K562 (cell line): ENCODE results near the gene TAF1A. TPM values are rescaled to one million over a fixed set of nuclear protein-coding genes. Genes with fewer than 3 reads are reported as not detected.

Experiments
- DMBX1 ChIP-seq: fragments of 250-450 bp; sonication (Bioruptor Pico); IDR thresholded peaks from 2 replicates; pipeline ENCODE4 v1.8.0; 2022; ENCODE audit warnings: inconsistent platforms, mild to moderate bottlenecking, moderate library complexity, borderline replicate concordance
- E2F3 ChIP-seq: fragments of 250-450 bp; sonication (Bioruptor Pico); IDR thresholded peaks from 2 replicates; pipeline ENCODE4 v1.4.0; 2020; ENCODE audit warnings: mild to moderate bottlenecking
- ETV1 ChIP-seq: fragments of 450-650 bp; conservative IDR thresholded peaks from 2 replicates; pipeline ENCODE4 v1.6.1; 2016; ENCODE audit warnings: missing genetic modification characterization, control low read depth, low read depth, missing compliant biosample characterization
- FOSL1 ChIP-seq: fragments of 200-800 bp; sonication (Bioruptor generic); conservative IDR thresholded peaks from 2 replicates; pipeline ENCODE4 v1.6.1; 2016; ENCODE audit warnings: missing genetic modification characterization, missing compliant biosample characterization
- FOXK2 ChIP-seq, 2 experiments: fragments of 450-650 bp; IDR thresholded peaks in 1 of 2; conservative IDR thresholded peaks in 1 of 2; 2 replicates each; pipeline ENCODE4 v1.6.1; 2016; ENCODE audit warnings: low read depth in 2 of 2, mild to moderate bottlenecking in 1 of 2
- LEF1 ChIP-seq: fragments of 450-650 bp; IDR thresholded peaks from 2 replicates; pipeline ENCODE4 v1.6.1; 2016; ENCODE audit warnings: mild to moderate bottlenecking
- MXI1 ChIP-seq: IDR thresholded peaks from 2 replicates; pipeline ENCODE4 v1.6.1; 2011; ENCODE audit warnings: low read depth, mild to moderate bottlenecking, improper control_type of control experiment, low read length
- PHF21A ChIP-seq: fragments of 450-650 bp; IDR thresholded peaks from 2 replicates; pipeline ENCODE4 v1.6.1; 2017; ENCODE audit warnings: low read depth, borderline replicate concordance
- RCOR1 ChIP-seq, 2 experiments: IDR thresholded peaks; 2 replicates each; pipeline ENCODE4 v1.6.1; 2012; ENCODE audit warnings: low read depth in 2 of 2, low read length in 2 of 2, borderline replicate concordance in 1 of 2, improper control_type of control experiment in 1 of 2
- SP2 ChIP-seq: IDR thresholded peaks from 2 replicates; pipeline ENCODE4 v1.6.1; 2011; ENCODE audit warnings: mild to moderate bottlenecking, low read depth, low read length, moderate library complexity; ENCODE audit not compliant: poor library complexity, severe bottlenecking; ENCODE audit errors: extremely low read depth
- SUPT5H ChIP-seq: fragments of 450-650 bp; IDR thresholded peaks from 2 replicates; pipeline ENCODE4 v1.6.1; 2016
- TEAD1 ChIP-seq, 2 experiments: fragments of 450-650 bp in 1 of 2; sonication (generic) in 1 of 2; formaldehyde crosslinking; IDR thresholded peaks; 2 replicates each; pipeline versions ENCODE4 v1.4.0 to v1.8.0; 2020 to 2022; ENCODE audit warnings: mild to moderate bottlenecking in 2 of 2, missing genetic modification reagents in 1 of 2
- YY1 ChIP-seq, 3 experiments: IDR thresholded peaks; 2 replicates each; pipeline ENCODE4 v1.6.1; 2011; ENCODE audit warnings: low read length in 2 of 3, mild to moderate bottlenecking in 2 of 3, moderate library complexity in 2 of 3, borderline replicate concordance in 1 of 3, control low read depth in 1 of 3, low read depth in 1 of 3; ENCODE audit not compliant: insufficient read depth in 3 of 3, insufficient replicate concordance in 2 of 3, control insufficient read depth in 1 of 3, insufficient read length in 1 of 3; ENCODE audit errors: extremely low read depth in 1 of 3
- ZNF431 ChIP-seq: sonication (generic); formaldehyde crosslinking; IDR thresholded peaks from 2 replicates; pipeline ENCODE4 v1.8.0; 2022; ENCODE audit warnings: mild to moderate bottlenecking, missing genetic modification reagents
- polyA plus RNA-seq, 8 experiments: library from polyadenylated mRNA; depleted of rRNA in 4 of 8; stranded (reverse) in 5 of 8; unstranded in 3 of 8; fragments of >200 nt; fragmentation: Nextera tagmentation in 2 of 8; fragmentation: Illumina TruSeq in 1 of 8; extraction: Ambion mirVana in 2 of 8; extraction: Trizol in 1 of 8; gene quantifications; 2 replicates each; pipeline versions ENCODE4 v1.2.1 to v1.2.3, GENCODE V29; 2011 to 2014; ENCODE audit warnings: inconsistent platforms in 1 of 8, missing spikeins in 1 of 8
- total RNA-seq, 7 experiments: library from RNA; depleted of rRNA in 6 of 7; stranded (reverse); fragments of >200 nt in 6 of 7; fragmentation: Illumina TruSeq in 2 of 7; extraction: Trizol in 2 of 7; gene quantifications; 2 replicates each; pipeline versions ENCODE4 v1.2.1 to v1.2.3, GENCODE V29; 2011 to 2021; ENCODE audit warnings: low replicate concordance in 1 of 7
- TF ChIP-seq, protein P1 (sequence below): fragments of 450-650 bp; IDR thresholded peaks from 2 replicates; pipeline ENCODE4 v1.7.1; 2018; ENCODE audit warnings: mild to moderate bottlenecking, low read depth; ENCODE audit not compliant: partially characterized antibody
- TF ChIP-seq, protein P2 (sequence below): fragments of 250-450 bp; sonication (Bioruptor Pico); IDR thresholded peaks from 2 replicates; pipeline ENCODE4 v1.4.0; 2020; ENCODE audit warnings: mild to moderate bottlenecking

TAF1A gene
- total and polyA plus RNA-seq, 9 of the 15 experiments (the other 6 are each of a cell fraction or from before 2014, with no cell fraction given): 17.8 to 36.8 (median 25.3) TPM

DNA sequence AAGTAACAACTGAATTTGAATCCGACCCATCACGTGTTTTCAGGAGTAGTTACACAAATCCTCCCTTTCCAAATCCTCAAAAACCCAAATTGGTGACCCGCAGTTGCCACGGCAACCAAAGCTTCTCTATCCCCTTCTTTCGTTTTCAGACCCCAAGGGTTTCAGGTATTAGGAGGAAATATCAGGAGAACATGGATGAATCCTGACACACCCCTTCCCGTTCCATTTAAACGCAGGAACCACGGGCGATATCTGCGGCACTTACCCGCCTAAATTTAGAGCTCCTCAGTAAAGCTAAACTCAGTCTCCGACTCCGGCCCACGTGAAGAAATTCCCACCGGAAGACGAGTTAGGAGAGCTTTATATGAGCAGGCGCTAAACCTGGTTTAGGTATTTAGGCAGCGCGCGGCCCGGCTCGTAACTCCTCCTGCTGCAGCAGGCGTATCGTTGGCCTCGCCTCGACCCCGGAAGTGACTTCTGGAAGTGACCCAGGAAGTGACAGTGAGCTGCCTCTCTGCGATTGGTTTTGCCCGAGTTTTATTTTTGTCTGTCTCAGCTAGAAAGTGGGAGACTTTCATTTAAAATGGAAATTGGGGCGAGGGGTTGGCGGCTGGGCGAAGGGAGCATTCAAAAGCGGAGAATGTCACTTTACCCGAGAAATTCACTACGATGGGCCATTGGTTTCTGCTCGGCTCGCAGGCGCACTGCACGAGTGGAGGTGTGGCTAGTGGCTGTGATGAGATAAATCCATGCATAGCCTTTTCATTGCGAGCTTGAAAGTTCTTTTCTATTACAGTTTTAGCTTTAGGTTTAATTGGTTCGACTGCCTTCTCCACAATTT lies at the start of gene TAF1A (continued):
- TF ChIP-seq, protein P1, sequence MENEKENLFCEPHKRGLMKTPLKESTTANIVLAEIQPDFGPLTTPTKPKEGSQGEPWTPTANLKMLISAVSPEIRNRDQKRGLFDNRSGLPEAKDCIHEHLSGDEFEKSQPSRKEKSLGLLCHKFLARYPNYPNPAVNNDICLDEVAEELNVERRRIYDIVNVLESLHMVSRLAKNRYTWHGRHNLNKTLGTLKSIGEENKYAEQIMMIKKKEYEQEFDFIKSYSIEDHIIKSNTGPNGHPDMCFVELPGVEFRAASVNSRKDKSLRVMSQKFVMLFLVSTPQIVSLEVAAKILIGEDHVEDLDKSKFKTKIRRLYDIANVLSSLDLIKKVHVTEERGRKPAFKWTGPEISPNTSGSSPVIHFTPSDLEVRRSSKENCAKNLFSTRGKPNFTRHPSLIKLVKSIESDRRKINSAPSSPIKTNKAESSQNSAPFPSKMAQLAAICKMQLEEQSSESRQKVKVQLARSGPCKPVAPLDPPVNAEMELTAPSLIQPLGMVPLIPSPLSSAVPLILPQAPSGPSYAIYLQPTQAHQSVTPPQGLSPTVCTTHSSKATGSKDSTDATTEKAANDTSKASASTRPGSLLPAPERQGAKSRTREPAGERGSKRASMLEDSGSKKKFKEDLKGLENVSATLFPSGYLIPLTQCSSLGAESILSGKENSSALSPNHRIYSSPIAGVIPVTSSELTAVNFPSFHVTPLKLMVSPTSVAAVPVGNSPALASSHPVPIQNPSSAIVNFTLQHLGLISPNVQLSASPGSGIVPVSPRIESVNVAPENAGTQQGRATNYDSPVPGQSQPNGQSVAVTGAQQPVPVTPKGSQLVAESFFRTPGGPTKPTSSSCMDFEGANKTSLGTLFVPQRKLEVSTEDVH: peak; percentile 89
- TF ChIP-seq YY1 (IDR thresholded peaks at IDR 0.05; ENCODE audit: borderline replicate concordance in 1 of 3, control insufficient read depth in 1 of 3, extremely low read depth in 1 of 3, insufficient read depth in 3 of 3, insufficient read length in 1 of 3, insufficient replicate concordance in 2 of 3, low read depth in 1 of 3, low read length in 2 of 3) (peak in 2 of 3 experiments; percentile 15 to 36), FOSL1 (tag) (0 out of 2 replicates have a peak, but pooled peaks have one; percentile 36), E2F3 (CRISPR knock-in tag) (0 out of 2 replicates have a peak, but pooled peaks have one; percentile 58), DMBX1 (peak; percentile 61; the same call in 1 of the 2 replicates), RCOR1 (IDR thresholded peaks at IDR 0.05; ENCODE audit: borderline replicate concordance in 1 of 2, low read depth in 2 of 2, low read length in 2 of 2) (no peak; a peak in 1 of 4 replicates), ZNF431 (CRISPR knock-in tag) (0 out of 2 replicates have a peak, but pooled peaks have one; percentile 13), MXI1 (peak; percentile 63; the same call in 1 of the 2 replicates), FOXK2 (conservative IDR thresholded peaks at IDR 0.05 in 1 of 2, IDR thresholded peaks at IDR 0.05 in 1 of 2; ENCODE audit: low read depth in 2 of 2) (peak; percentile 86 to 87), LEF1 (peak; percentile 54; the same call in 1 of the 2 replicates), TEAD1 (CRISPR knock-in tag; IDR thresholded peaks at IDR 0.05) (peak; percentile 20 to 65; a peak in 2 of 4 replicates), PHF21A (no peak), ETV1 (tag) (peak; percentile 62), SP2 (no peak), SUPT5H (peak; percentile 83)
- TF ChIP-seq, protein P2, sequence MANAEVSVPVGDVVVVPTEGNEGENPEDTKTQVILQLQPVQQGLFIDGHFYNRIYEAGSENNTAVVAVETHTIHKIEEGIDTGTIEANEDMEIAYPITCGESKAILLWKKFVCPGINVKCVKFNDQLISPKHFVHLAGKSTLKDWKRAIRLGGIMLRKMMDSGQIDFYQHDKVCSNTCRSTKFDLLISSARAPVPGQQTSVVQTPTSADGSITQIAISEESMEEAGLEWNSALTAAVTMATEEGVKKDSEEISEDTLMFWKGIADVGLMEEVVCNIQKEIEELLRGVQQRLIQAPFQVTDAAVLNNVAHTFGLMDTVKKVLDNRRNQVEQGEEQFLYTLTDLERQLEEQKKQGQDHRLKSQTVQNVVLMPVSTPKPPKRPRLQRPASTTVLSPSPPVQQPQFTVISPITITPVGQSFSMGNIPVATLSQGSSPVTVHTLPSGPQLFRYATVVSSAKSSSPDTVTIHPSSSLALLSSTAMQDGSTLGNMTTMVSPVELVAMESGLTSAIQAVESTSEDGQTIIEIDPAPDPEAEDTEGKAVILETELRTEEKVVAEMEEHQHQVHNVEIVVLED (CRISPR knock-in tag): peak; percentile 27; the same call in 1 of the 2 replicates
